GM12865 (cell line): ENCODE data around the gene SPINK6.

Source experiments
- DNase-seq: peaks from one replicate; pipeline ENCODE4 v3.0.0; 2010; ENCODE audit warnings: low read depth
- H3K4me3 ChIP-seq: 2 replicates; pipeline ENCODE4 v1.5.1; 2011; ENCODE audit warnings: mild to moderate bottlenecking, low read depth, low read length, control low read depth
- TF ChIP-seq, protein P1 (sequence below): IDR thresholded peaks from 2 replicates; pipeline ENCODE4 v1.5.1; 2011; ENCODE audit warnings: low read length, control low read depth, low read depth, inconsistent platforms; ENCODE audit not compliant: insufficient read depth; ENCODE audit errors: missing control alignments

Gene SPINK6

DNA sequence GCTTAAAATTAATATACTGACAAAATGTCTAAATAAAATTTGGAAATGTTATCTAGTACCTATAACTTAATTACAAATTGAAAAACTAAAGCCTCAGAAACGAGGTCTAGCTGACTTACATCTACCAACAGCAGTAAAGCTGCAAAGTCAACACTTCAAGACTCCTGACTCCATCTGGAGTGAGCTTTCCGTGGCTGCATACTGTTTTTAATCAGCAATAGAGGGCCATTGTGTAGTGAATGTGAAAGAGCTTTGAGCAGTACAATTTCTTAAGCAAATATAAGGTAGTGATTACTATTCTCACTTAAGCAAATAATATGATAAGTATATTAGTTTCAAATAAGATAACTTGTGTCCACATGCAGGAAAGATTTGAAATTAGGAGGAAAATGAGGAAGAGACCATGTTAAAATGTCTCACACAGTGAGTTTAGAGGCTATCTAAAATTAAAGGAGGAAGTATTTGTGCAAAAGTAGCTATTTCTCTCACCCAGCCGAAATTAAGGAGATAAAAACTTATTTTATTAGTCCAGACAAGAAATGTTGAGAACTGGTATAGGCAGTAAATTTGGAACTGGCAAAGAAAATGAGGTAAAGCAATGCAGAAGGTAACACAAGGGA, 6.4 kb downstream of the SPINK6 start:
- DNase-seq = no peak
- no peak overlapping the region for H3K4me3 ChIP-seq
- TF ChIP-seq, protein P1, sequence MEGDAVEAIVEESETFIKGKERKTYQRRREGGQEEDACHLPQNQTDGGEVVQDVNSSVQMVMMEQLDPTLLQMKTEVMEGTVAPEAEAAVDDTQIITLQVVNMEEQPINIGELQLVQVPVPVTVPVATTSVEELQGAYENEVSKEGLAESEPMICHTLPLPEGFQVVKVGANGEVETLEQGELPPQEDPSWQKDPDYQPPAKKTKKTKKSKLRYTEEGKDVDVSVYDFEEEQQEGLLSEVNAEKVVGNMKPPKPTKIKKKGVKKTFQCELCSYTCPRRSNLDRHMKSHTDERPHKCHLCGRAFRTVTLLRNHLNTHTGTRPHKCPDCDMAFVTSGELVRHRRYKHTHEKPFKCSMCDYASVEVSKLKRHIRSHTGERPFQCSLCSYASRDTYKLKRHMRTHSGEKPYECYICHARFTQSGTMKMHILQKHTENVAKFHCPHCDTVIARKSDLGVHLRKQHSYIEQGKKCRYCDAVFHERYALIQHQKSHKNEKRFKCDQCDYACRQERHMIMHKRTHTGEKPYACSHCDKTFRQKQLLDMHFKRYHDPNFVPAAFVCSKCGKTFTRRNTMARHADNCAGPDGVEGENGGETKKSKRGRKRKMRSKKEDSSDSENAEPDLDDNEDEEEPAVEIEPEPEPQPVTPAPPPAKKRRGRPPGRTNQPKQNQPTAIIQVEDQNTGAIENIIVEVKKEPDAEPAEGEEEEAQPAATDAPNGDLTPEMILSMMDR = no peak

DNA sequence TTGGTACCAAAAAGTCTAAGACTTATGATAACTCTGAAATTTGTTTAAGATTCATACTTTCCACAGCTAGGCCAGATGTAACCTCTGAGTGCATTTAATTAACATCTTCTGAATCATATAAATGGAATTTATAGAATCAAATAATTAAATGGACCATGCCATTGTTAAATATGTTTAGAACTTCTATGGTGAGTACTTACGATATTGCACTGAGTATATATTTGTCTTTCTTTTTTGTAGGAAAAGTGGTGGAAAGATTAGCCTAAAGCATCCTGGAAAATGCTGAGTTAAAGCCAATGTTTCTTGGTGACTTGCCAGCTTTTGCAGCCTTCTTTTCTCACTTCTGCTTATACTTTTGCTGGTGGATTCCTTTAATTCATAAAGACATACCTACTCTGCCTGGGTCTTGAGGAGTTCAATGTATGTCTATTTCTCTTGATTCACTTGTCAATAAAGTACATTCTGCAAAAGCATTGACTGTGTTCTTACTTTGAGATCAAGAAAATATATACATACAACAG, 11.9 kb downstream of the SPINK6 start:
- H3K4me3 ChIP-seq = no peak overlapping the region
- TF ChIP-seq, protein P1 = no peak
- no peak for DNase-seq

DNA sequence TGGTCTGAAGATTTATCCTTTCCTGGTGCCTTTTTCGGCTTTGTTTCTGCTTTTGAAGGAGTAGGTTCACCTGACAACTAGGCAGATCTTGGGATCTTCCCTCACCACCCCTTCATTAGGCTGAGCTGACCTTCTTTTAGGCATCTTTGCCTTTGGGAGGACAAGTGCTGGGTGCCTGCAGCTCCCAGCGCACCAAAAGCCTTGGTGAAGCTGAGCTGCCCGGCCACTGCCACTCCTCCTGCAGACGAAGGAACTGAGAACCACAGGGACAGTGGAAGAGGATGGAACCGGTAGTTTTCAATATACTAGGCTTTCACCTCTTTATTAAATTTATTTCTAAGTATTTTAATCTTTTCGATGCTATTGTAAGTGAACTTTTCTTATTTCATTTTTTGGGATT, 18.7 kb downstream of the SPINK6 start:
- TF ChIP-seq, protein P1 = no peak
- H3K4me3 ChIP-seq = no peak overlapping the region
- no peak for DNase-seq

- DNase-seq = no peak
- TF ChIP-seq, protein P1 = no peak
- H3K4me3 ChIP-seq = no peak overlapping the region
Observed at GRCh38 chr5:148224117-148224742, 21.4 kb downstream of the SPINK6 start.

- H3K4me3 ChIP-seq = no peak overlapping the region
- TF ChIP-seq, protein P1 = no peak
- DNase-seq = no peak
Observed at GRCh38 chr5:148228392-148228984, 25.6 kb downstream of the SPINK6 start.

- TF ChIP-seq, protein P1 = no peak
- DNase-seq = no peak
- H3K4me3 ChIP-seq = no peak overlapping the region
Observed at GRCh38 chr5:148229840-148230239, 27.0 kb downstream of the SPINK6 start.
